HEK293T (cell line): ENCODE measurements around the gene KIF19.

ENCODE experiments used
- CTCF ChIA-PET: fragments of 350-600 bp; formaldehyde crosslinking; extraction: SDS; loops from one replicate; lab custom pipeline; 2021; ENCODE audit warnings: antibody characterized with exemption, inconsistent platforms; lab: Yijun Ruan, JAX
- POLR2A ChIA-PET: fragments of 350-600 bp; formaldehyde crosslinking; extraction: SDS; loops from one replicate; lab custom pipeline; 2020; ENCODE audit warnings: antibody characterized with exemption, inconsistent platforms; lab: Yijun Ruan, JAX
- DNase-seq: peaks from one replicate; pipeline ENCODE4 v3.0.0; 2012; ENCODE audit warnings: mixed read lengths; ENCODE audit errors: extremely low spot score
- ARNT ChIP-seq: fragments of 450-650 bp; IDR thresholded peaks from 2 replicates; pipeline ENCODE4 v1.6.1; 2017; ENCODE audit warnings: mild to moderate bottlenecking
- BHLHE40 ChIP-seq: fragments of 450-650 bp; IDR thresholded peaks from 2 replicates; pipeline ENCODE4 v1.6.1; 2016; ENCODE audit warnings: mild to moderate bottlenecking, moderate library complexity, borderline replicate concordance
- CTBP1 ChIP-seq: fragments of 450-650 bp; IDR thresholded peaks from 2 replicates; pipeline ENCODE4 v1.6.1; 2016; ENCODE audit warnings: borderline replicate concordance
- ELF4 ChIP-seq: fragments of 450-650 bp; IDR thresholded peaks from 2 replicates; pipeline ENCODE4 v1.6.1; 2017; ENCODE audit warnings: antibody characterized with exemption
- FOXA1 ChIP-seq: fragments of 450-650 bp; IDR thresholded peaks from 2 replicates; pipeline ENCODE4 v1.6.1; 2016; ENCODE audit warnings: mild to moderate bottlenecking
- FOXK2 ChIP-seq: fragments of 450-650 bp; IDR thresholded peaks from 2 replicates; pipeline ENCODE4 v1.6.1; 2016; ENCODE audit warnings: mild to moderate bottlenecking
- FOXM1 ChIP-seq: fragments of 450-650 bp; IDR thresholded peaks from 2 replicates; pipeline ENCODE4 v1.6.1; 2017; ENCODE audit warnings: mild to moderate bottlenecking, borderline replicate concordance
- HDGF ChIP-seq: fragments of 450-650 bp; IDR thresholded peaks from 2 replicates; pipeline ENCODE4 v1.6.1; 2017; ENCODE audit warnings: antibody characterized with exemption, borderline replicate concordance
- L3MBTL2 ChIP-seq: fragments of 450-650 bp; conservative IDR thresholded peaks from 2 replicates; pipeline ENCODE4 v1.6.1; 2016; ENCODE audit warnings: mild to moderate bottlenecking
- LEF1 ChIP-seq: fragments of 450-650 bp; IDR thresholded peaks from 2 replicates; pipeline ENCODE4 v1.6.1; 2017; ENCODE audit warnings: mild to moderate bottlenecking, borderline replicate concordance
- NFRKB ChIP-seq: fragments of 450-650 bp; IDR thresholded peaks from 2 replicates; pipeline ENCODE4 v1.6.1; 2016; ENCODE audit warnings: mild to moderate bottlenecking, moderate library complexity
- PKNOX1 ChIP-seq: fragments of 450-650 bp; IDR thresholded peaks from 2 replicates; pipeline ENCODE4 v1.6.1; 2016
- SP1 ChIP-seq: fragments of 450-650 bp; IDR thresholded peaks from 2 replicates; pipeline ENCODE4 v1.6.1; 2017
- SUZ12 ChIP-seq: fragments of 450-650 bp; IDR thresholded peaks from 2 replicates; pipeline ENCODE4 v1.6.1; 2016; ENCODE audit warnings: mild to moderate bottlenecking
- TARDBP ChIP-seq: fragments of 450-650 bp; IDR thresholded peaks from 2 replicates; pipeline ENCODE4 v1.6.1; 2016
- ZNF384 ChIP-seq: fragments of 450-650 bp; IDR thresholded peaks from 2 replicates; pipeline ENCODE4 v1.6.1; 2016

Gene KIF19

GRCh38 chr17:74361230-74362068 lies 35.4 kb downstream of the KIF19 start, which contains the start of gene BTBD17:
BTBD17 (minus strand) TSS chr17:74361868; CDS start chr17:74361819, 49 bp downstream.
- POLR2A ChIA-PET: no interaction called here
- CTCF ChIA-PET: interaction anchor here (0.5 to 2.2 kb wide), 11 partner anchors 10 to 1522 kb away, joined by 3 to 10 read pairs (median 3); no protein-coding TSS in a partner anchor
- DNase-seq: peak; percentile 77
- TF ChIP-seq PKNOX1: no peak
- TF ChIP-seq ZNF384: no peak
- no peak for TF ChIP-seq HDGF
- no peak for TF ChIP-seq FOXK2
- TF ChIP-seq L3MBTL2: no peak
- TF ChIP-seq ELF4: no peak
- TF ChIP-seq NFRKB: no peak
- no peak for TF ChIP-seq ARNT
- no peak for TF ChIP-seq FOXA1
- no peak for TF ChIP-seq CTBP1
- TF ChIP-seq SUZ12: no peak
- TF ChIP-seq TARDBP: no peak
- TF ChIP-seq BHLHE40: no peak
- TF ChIP-seq LEF1: no peak
- no peak for TF ChIP-seq SP1
- no peak for TF ChIP-seq FOXM1

- TF ChIP-seq ZNF384 (no peak), CTBP1 (no peak), TARDBP (no peak), L3MBTL2 (no peak), HDGF (no peak), ARNT (no peak), FOXM1 (no peak), BHLHE40 (no peak), NFRKB (no peak)
- ChIA-PET CTCF (interaction anchor here (0.5 to 2.2 kb wide), 11 partner anchors 10 to 228 kb away, joined by 3 to 10 read pairs (median 4); no protein-coding TSS in a partner anchor), POLR2A (no interaction called here)
- DNase-seq: no peak
These were observed 36.0 kb downstream of the KIF19 start for GRCh38 chr17:74362069-74362405.

- DNase-seq: no peak
- POLR2A ChIA-PET: no interaction called here
- TF ChIP-seq FOXA1 (no peak), HDGF (no peak), NFRKB (no peak), LEF1 (no peak), ELF4 (no peak), ZNF384 (no peak), L3MBTL2 (no peak), BHLHE40 (no peak), FOXM1 (no peak), ARNT (no peak), PKNOX1 (no peak), SP1 (no peak), FOXK2 (no peak), CTBP1 (no peak), SUZ12 (no peak), TARDBP (no peak)
- CTCF ChIA-PET: interaction anchor here (0.6 to 2.2 kb wide), 15 partner anchors 11 to 227 kb away, joined by 3 to 10 read pairs (median 4); no protein-coding TSS in a partner anchor
These were observed 36.9 kb downstream of the KIF19 start for GRCh38 chr17:74362810-74363498.

- ChIA-PET CTCF (interaction anchor here (0.7 to 3.0 kb wide), 18 partner anchors 8 to 236 kb away, joined by 3 to 32 read pairs (median 5); no protein-coding TSS in a partner anchor), POLR2A (no interaction called here)
- TF ChIP-seq TARDBP (no peak), FOXK2 (no peak), PKNOX1 (no peak), ELF4 (no peak), HDGF (no peak), LEF1 (no peak), SUZ12 (no peak), FOXM1 (no peak), ZNF384 (no peak), ARNT (no peak), NFRKB (no peak), FOXA1 (no peak), CTBP1 (no peak), BHLHE40 (no peak), SP1 (no peak)
- DNase-seq: no peak
These were observed 41.2 kb downstream of the KIF19 start, which contains the start of gene GPR142 for GRCh38 chr17:74367206-74367605. GPR142 (plus strand) TSS chr17:74367506; CDS start chr17:74369541, 2,035 bp downstream.
